Measurements from ENCODE around the gene KCND3. TPM values are rescaled to one million over a fixed set of nuclear protein-coding genes. Genes with fewer than 3 reads are reported as not detected.

KCND3 gene
- total and polyA plus RNA-seq, 4 donors: 1.0 to 27.1 (median 6.1) TPM

- TF ChIP-seq MAX (IDR thresholded peaks at IDR 0.05): no peak
- no peak for TF ChIP-seq RXRA (IDR thresholded peaks at IDR 0.05)
- no peak for TF ChIP-seq HNF4A (conservative IDR thresholded peaks at IDR 0.05)
- no peak for TF ChIP-seq FOXA2 (IDR thresholded peaks at IDR 0.05)
- no peak for TF ChIP-seq SP1 (IDR thresholded peaks at IDR 0.05)
- no peak for TF ChIP-seq ATF3 (IDR thresholded peaks at IDR 0.05)
- no peak for TF ChIP-seq NR2F2 (IDR thresholded peaks at IDR 0.05)
- TF ChIP-seq HNF4G (IDR thresholded peaks at IDR 0.05): no peak
- no peak for TF ChIP-seq EGR1 (IDR thresholded peaks at IDR 0.05; ENCODE audit: low read depth in 2 of 2)
- TF ChIP-seq YY1 (IDR thresholded peaks at IDR 0.05): no peak
- TF ChIP-seq JUND (IDR thresholded peaks at IDR 0.05): no peak
- no peak for DNase-seq (ENCODE audit: low spot score)
- no peak overlapping the region for H3K27ac ChIP-seq (ENCODE audit: low read depth in 1 of 2, low read length in 2 of 2)
- H3K27me3 ChIP-seq (ENCODE audit: control insufficient read depth in 4 of 4, insufficient read depth in 4 of 4, low read length in 3 of 4): no peaks in the 10 kb centered on the region
- H3K9me3 ChIP-seq (ENCODE audit: control insufficient read depth in 4 of 4, low read length in 3 of 4): no peaks in the 10 kb centered on the region
- no peaks in the 10 kb centered on the region for H3K36me3 ChIP-seq (ENCODE audit: control insufficient read depth in 4 of 4, insufficient read depth in 3 of 4, low read depth in 1 of 4, low read length in 3 of 4)
- WGBS: 90% methylated on average over 2 of the region's 2 CpGs
- no peaks in the 10 kb centered on the region for H3K4me1 ChIP-seq (ENCODE audit: control insufficient read depth in 4 of 4, insufficient read depth in 4 of 4, low read length in 3 of 4)
- H3K9ac ChIP-seq (ENCODE audit: low read depth in 1 of 2, low read length in 2 of 2): no peak overlapping the region
- H3K4me3 ChIP-seq (ENCODE audit: low read depth in 1 of 3, low read length in 3 of 3): no peak overlapping the region
These were observed 184.2 kb downstream of the KCND3 start for GRCh38 chr1:111805251-111805650.

- H3K9me3 ChIP-seq (ENCODE audit: control insufficient read depth in 4 of 4, low read length in 3 of 4): no peaks in the 10 kb centered on the region
- no peaks in the 10 kb centered on the region for H3K36me3 ChIP-seq (ENCODE audit: control insufficient read depth in 4 of 4, insufficient read depth in 3 of 4, low read depth in 1 of 4, low read length in 3 of 4)
- no peak overlapping the region for H3K4me3 ChIP-seq (ENCODE audit: low read depth in 1 of 3, low read length in 3 of 3)
- H3K4me1 ChIP-seq (ENCODE audit: control insufficient read depth in 4 of 4, insufficient read depth in 4 of 4, low read length in 3 of 4): no peaks in the 10 kb centered on the region
- H3K9ac ChIP-seq (ENCODE audit: low read depth in 1 of 2, low read length in 2 of 2): no peak overlapping the region
- no peaks in the 10 kb centered on the region for H3K27me3 ChIP-seq (ENCODE audit: control insufficient read depth in 4 of 4, insufficient read depth in 4 of 4, low read length in 3 of 4)
- H3K27ac ChIP-seq (ENCODE audit: low read depth in 1 of 2, low read length in 2 of 2): no peak overlapping the region
- 93% methylated on average over 11 of the region's 11 CpGs for WGBS
- DNase-seq (ENCODE audit: low spot score): no peak
- no peak for TF ChIP-seq JUND (IDR thresholded peaks at IDR 0.05)
- no peak for TF ChIP-seq REST (IDR thresholded peaks at IDR 0.05)
- TF ChIP-seq FOXA1 (IDR thresholded peaks at IDR 0.05): no peak
- no peak for TF ChIP-seq YY1 (IDR thresholded peaks at IDR 0.05)
- no peak for TF ChIP-seq EGR1 (IDR thresholded peaks at IDR 0.05; ENCODE audit: low read depth in 2 of 2)
- TF ChIP-seq ATF3 (IDR thresholded peaks at IDR 0.05): no peak
- TF ChIP-seq FOXA2 (IDR thresholded peaks at IDR 0.05): no peak
- no peak for TF ChIP-seq NR2F2 (IDR thresholded peaks at IDR 0.05)
These were observed 184.7 kb downstream of the KCND3 start for GRCh38 chr1:111804776-111805175.

- Histone ChIP-seq H3K27ac (ENCODE audit: low read depth in 1 of 2, low read length in 2 of 2) (no peak overlapping the region), H3K4me3 (ENCODE audit: low read depth in 1 of 3, low read length in 3 of 3) (no peak overlapping the region), H3K9ac (ENCODE audit: low read depth in 1 of 2, low read length in 2 of 2) (no peak overlapping the region), H3K9me3 (ENCODE audit: control insufficient read depth in 4 of 4, low read length in 3 of 4) (no peaks in the 10 kb centered on the region), H3K36me3 (ENCODE audit: control insufficient read depth in 4 of 4, insufficient read depth in 3 of 4, low read depth in 1 of 4, low read length in 3 of 4) (no peaks in the 10 kb centered on the region), H3K27me3 (ENCODE audit: control insufficient read depth in 4 of 4, insufficient read depth in 4 of 4, low read length in 3 of 4) (no peaks in the 10 kb centered on the region), H3K4me1 (ENCODE audit: control insufficient read depth in 4 of 4, insufficient read depth in 4 of 4, low read length in 3 of 4) (no peaks in the 10 kb centered on the region)
- WGBS: 88% methylated on average over 5 of the region's 5 CpGs
- DNase-seq (ENCODE audit: low spot score): no peak
- TF ChIP-seq HNF4G (IDR thresholded peaks at IDR 0.05) (no peak), REST (IDR thresholded peaks at IDR 0.05) (no peak), SP1 (IDR thresholded peaks at IDR 0.05) (no peak), ATF3 (IDR thresholded peaks at IDR 0.05) (no peak), TAF1 (conservative IDR thresholded peaks at IDR 0.05) (no peak), CTCF (IDR thresholded peaks at IDR 0.05; ENCODE audit: low read depth, low read length, missing input control) (no peak), FOXA2 (IDR thresholded peaks at IDR 0.05) (no peak), NR2F2 (IDR thresholded peaks at IDR 0.05) (no peak), RXRA (IDR thresholded peaks at IDR 0.05) (no peak)
These were observed 185.5 kb downstream of the KCND3 start for GRCh38 chr1:111803951-111804350.
